ENCODE results near the gene LBH.

GRCh38 chr2:30296496-30296895 lies 65.2 kb downstream of the LBH start:
- TF ChIP-seq CTCF (IDR thresholded peaks at IDR 0.05 in 8 of 11, conservative IDR thresholded peaks at IDR 0.05 in 3 of 11) (no peak), POLR2AphosphoS5 (IDR thresholded peaks at IDR 0.05) (no peak)
